Mucosa of descending colon (tissue), 3 donors: ENCODE measurements around the gene DCTPP1. TPM values are rescaled to one million over a fixed set of nuclear protein-coding genes. Genes with fewer than 3 reads are reported as not detected.

ENCODE experiments used
- ATAC-seq: fragments of 200-7000 bp; cut with Tn5 transposase; one replicate; pipeline ENCODE4 v1.9.1; 2020; ENCODE audit warnings: mild to moderate bottlenecking, moderate library complexity
- DNase-seq, 3 donors: peaks; one replicate each; pipeline ENCODE4 v3.0.0-alpha.2; 2020
- H3K36me3 ChIP-seq: fragments of 200-600 bp; one replicate; pipeline ENCODE4 v1.8.0; 2021; ENCODE audit warnings: low read depth, mild to moderate bottlenecking
- H3K4me1 ChIP-seq: fragments of 200-600 bp; one replicate; pipeline ENCODE4 v1.8.0; 2021; ENCODE audit warnings: low read depth, mild to moderate bottlenecking
- H3K4me3 ChIP-seq: fragments of 200-600 bp; one replicate; pipeline ENCODE4 v1.8.0; 2021; ENCODE audit warnings: mild to moderate bottlenecking
- H3K9me3 ChIP-seq: fragments of 200-600 bp; one replicate; pipeline ENCODE4 v1.8.0; 2021; ENCODE audit warnings: mild to moderate bottlenecking
- intact Hi-C, 2 donors: fragments of 100-400 bp; cut with DNase I in 1 of 2; cut with micrococcal nuclease in 1 of 2; formaldehyde crosslinking; loops; one replicate each; pipeline versions ENCODE4 v1.11.0 to v1.11.1; 2022; cut with DNase I, micrococcal nuclease
- total RNA-seq, 3 donors: library from RNA; stranded (reverse); fragmentation: NEBNext Ultra II Directional in 2 of 3; extraction: Animal tissue kit (Norgen Biotek cat#: 25700) in 2 of 3; gene quantifications; one replicate each; pipeline versions ENCODE4 v1.2.1 to v1.2.4, GENCODE V29; 2021 to 2023
- TF ChIP-seq, protein P1 (sequence below): fragments of 200-600 bp; IDR thresholded peaks from one replicate; pipeline ENCODE4 v1.8.0; 2022; ENCODE audit warnings: antibody characterized with exemption, mild to moderate bottlenecking
- donor health status: DM: no; HTN: no; CAD: no; lungs with moderate emphysema.
- donor health status: DM: no; HTN: no; CAD: no.
- donor health status: DM: no; HTN: yes; CAD: no.

DCTPP1 gene
- total RNA-seq, 3 donors from 2014 or later = 43.7 to 95.8 (median 89.1) TPM

DNA sequence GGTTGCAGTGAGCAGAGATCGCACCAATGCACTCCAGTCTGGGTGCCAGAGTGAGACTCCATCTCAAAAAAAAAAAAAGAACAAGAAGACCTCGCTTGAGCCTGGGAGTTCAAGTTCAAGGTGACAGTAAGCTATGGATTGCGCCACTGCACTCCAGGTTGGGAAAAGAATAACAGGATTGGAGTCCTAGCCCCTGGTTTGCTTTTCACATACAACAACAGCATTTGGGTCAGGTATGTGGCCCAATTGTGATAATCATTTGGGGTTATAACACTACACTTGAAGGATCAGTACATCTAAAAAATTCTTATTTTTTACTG, 19.2 kb upstream of the DCTPP1 start:
- intact Hi-C loops = no loop called here
- no peaks in the 10 kb centered on the region for H3K9me3 ChIP-seq
- no peak for ATAC-seq

DNA sequence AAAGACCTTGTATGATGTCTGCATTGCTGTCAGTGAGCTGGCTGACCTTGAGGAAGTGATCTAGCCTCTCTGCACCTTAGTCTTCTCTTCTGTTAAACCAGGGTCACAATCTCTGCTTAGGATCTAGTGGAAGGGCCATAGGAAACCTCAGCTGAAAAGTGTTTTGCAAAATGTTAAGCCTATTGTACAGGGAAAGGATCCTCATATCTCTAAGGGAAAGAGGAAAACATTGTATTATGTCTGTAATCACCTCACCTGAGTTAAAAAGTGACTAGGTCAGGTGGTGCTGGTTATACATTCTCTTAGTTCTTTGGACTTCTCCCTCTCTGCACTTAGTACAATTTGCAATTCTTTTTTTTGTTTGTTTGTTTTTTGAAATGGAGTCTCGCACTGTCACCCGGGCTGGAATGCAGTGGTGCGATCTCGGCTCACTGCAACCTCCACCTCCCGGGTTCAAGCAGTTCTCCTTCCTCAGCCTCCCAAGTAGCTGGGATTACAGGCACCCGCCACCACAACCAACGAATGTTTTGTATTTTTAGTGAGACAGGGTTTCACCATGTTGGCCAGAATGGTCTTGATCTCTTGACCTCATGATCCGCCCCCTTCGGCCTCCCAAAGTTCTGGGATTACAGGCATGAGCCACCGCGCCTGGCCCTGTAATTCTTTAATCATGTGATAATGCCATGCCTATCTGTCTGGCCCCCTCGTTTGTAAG, 17.8 kb upstream of the DCTPP1 start:
- peak in 2 of 3 donors; percentile 41 to 63 for DNase-seq
- peak; percentile 70 for ATAC-seq
- Histone ChIP-seq H3K9me3 (no peaks in the 10 kb centered on the region), H3K4me3 (no peak overlapping the region), H3K36me3 (no peaks in the 10 kb centered on the region), H3K4me1 (peaks cover 33% of the 10 kb centered on the region)
- intact Hi-C loops = no loop called here
- TF ChIP-seq, protein P1, sequence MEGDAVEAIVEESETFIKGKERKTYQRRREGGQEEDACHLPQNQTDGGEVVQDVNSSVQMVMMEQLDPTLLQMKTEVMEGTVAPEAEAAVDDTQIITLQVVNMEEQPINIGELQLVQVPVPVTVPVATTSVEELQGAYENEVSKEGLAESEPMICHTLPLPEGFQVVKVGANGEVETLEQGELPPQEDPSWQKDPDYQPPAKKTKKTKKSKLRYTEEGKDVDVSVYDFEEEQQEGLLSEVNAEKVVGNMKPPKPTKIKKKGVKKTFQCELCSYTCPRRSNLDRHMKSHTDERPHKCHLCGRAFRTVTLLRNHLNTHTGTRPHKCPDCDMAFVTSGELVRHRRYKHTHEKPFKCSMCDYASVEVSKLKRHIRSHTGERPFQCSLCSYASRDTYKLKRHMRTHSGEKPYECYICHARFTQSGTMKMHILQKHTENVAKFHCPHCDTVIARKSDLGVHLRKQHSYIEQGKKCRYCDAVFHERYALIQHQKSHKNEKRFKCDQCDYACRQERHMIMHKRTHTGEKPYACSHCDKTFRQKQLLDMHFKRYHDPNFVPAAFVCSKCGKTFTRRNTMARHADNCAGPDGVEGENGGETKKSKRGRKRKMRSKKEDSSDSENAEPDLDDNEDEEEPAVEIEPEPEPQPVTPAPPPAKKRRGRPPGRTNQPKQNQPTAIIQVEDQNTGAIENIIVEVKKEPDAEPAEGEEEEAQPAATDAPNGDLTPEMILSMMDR = no peak

More for the DNA sequence above, 19.2 kb upstream of the DCTPP1 start:
- Histone ChIP-seq H3K36me3 (no peaks in the 10 kb centered on the region), H3K4me3 (no peak overlapping the region), H3K4me1 (peaks cover 27% of the 10 kb centered on the region)
- DNase-seq = no peak
- TF ChIP-seq, protein P1 = no peak

DNA sequence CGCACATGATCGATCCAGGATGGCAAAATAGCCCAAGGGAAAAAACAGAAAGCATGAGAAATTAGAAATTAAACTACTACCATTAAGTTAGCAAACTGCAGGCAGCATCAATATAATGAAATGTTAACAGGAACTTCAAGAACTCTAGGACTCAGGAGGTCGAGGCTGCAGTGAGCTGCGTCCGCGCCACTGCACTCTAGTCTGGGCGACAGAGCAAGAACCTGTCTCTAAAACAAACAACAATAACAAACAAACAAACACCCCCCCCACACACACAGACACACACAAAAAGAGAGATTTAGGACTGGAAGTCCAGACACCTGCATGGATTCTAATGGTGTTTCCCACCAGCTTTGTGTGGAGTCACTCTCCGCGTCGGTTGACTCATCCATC, 16.4 kb upstream of the DCTPP1 start:
- DNase-seq (peak in 1 of 3 donors; percentile 55), ATAC-seq (no peak)
- peaks cover 29% of the 10 kb centered on the region for H3K4me1 ChIP-seq

DNA sequence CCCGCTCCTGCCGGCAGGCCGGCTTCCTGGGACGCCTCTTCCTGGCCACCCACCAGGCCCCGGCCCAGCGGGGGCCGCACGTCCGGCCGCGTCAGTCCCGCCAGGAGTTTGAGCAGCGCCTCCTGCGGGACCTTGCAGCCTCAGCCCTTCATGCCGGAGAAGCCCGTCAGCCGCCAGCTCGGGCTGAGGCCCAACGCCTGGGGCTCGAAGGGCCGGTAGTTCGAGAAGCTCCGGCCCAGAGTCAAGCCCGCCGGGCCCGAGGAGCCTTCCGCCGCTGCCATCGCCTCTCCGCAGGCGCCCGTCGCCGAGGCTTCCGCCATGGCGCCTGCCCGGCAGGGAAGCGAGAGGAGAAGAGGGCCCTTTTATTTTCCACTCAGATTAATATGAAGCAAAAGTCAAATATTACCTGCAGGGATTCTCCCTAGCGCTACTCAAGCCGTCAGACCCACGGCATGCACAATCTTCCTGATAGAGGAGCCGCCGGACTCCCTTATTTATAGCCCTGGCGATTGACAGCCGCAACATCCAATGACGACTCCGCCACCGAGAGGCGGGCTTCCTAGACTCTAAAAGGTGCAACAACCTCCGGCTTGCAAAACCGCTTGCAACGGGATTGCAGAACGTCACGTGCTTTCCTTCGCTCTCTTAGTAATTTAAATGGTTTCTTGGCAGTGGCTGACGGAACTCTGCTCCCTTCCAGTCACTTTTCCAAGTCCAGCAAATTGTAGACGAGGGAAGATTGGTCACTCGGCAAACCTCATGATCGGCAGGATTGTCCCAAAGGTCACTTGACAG, 15.8 kb upstream of the DCTPP1 start, which contains the start of gene SEPHS2:
Gene SEPHS2 (minus strand): TSS at position 467 of the 795 bp plus-strand sequence. CDS start 147 bp downstream, at position 320.
- ATAC-seq (peak; percentile 93), DNase-seq (peak; percentile 99 to 100 (median 99))
- Histone ChIP-seq H3K4me1 (peaks cover 29% of the 10 kb centered on the region), H3K4me3 (peak within 1 kb of the TSS; percentile 80), H3K36me3 (no peaks in the 10 kb centered on the region), H3K9me3 (no peaks in the 10 kb centered on the region)
- intact Hi-C loops = no loop called here
- TF ChIP-seq, protein P1 = no peak

More for the DNA sequence above, 16.4 kb upstream of the DCTPP1 start:
- TF ChIP-seq, protein P1 = no peak
- no peak overlapping the region for H3K4me3 ChIP-seq
- intact Hi-C loops = no loop called here
- no peaks in the 10 kb centered on the region for H3K36me3 ChIP-seq
- H3K9me3 ChIP-seq = no peaks in the 10 kb centered on the region

DNA sequence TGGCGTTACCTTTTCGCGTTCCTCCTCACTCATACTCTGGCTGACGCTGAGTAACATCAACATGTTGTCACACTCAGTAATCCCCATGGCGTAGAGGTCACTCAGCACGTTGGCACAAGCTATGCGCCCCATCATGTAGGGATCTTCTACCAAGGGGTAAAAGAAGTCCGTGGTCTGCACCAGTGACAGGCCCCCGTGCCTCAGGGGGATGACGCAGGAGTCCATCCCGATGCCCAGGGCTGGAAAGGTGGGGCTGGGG, 15.2 kb upstream of the DCTPP1 start:
- TF ChIP-seq, protein P1 = no peak
- intact Hi-C loops = no loop called here
- peak overlapping the region; percentile 80 for H3K4me3 ChIP-seq
- H3K4me1 ChIP-seq = peaks cover 29% of the 10 kb centered on the region
- no peaks in the 10 kb centered on the region for H3K36me3 ChIP-seq
- H3K9me3 ChIP-seq = no peaks in the 10 kb centered on the region
- no peak for DNase-seq
- ATAC-seq = no peak
